NCI-H748 (cell line): ENCODE results near the gene AMBRA1.
"Not testable (repeated sequence)": the region's sequence is repeated elsewhere in the genome, so short reads cannot be mapped to it uniquely, and the experiment has no call there.

ENCODE experiments used
- DNase-seq: peaks from one replicate; lab custom pipeline; 2025; ENCODE audit not compliant: unreplicated experiment; lab: John Stamatoyannopoulos, UW

The AMBRA1 gene

GRCh38 chr11:46615756-46616155 lies 21.9 kb upstream of the AMBRA1 start:
- no peak for DNase-seq

- no peak for DNase-seq
Observed at GRCh38 chr11:46612326-46612725, 18.5 kb upstream of the AMBRA1 start.

- no peak for DNase-seq
Observed at GRCh38 chr11:46611526-46612304, 17.9 kb upstream of the AMBRA1 start.

- no peak for DNase-seq
Observed at GRCh38 chr11:46609386-46609785, 15.6 kb upstream of the AMBRA1 start.

DNA sequence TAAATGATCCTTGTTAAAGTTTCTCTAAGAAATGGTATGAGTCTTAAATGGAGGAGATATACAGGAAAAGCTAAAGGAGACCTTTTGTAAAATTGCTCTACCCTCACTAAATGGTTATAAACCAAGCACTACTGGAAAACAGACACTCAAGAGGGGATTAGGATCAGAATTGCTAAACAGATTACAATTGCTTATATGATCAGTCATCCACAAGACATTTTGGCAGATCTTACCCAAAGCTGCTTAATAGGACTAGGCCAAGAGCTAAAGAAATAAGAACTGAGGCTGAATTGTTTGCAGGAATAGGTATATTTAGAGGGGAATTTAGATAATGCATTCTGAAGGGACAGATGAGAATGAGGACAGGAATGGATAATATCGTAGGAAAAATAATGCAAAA lies 13.7 kb upstream of the AMBRA1 start:
- DNase-seq, result no peak

DNA sequence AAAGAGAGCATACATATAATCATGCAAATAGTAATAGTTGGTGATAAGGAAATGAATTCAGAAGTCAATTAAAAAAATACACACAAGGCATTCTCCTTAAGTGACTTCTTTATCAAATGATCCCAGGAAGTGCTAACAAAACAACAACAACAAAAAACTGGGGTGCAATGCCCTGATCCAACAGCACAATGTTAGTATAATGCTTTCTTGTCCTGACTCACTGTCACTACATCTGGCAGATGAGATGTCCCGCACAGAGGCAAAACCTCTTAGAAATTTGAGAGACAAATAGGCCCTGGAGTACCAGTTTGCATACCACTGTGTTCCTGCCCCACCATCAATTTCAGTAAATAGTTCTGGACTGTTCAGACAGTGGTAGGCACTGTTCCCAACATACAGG lies 11.0 kb upstream of the AMBRA1 start:
- DNase-seq, result no peak

DNA sequence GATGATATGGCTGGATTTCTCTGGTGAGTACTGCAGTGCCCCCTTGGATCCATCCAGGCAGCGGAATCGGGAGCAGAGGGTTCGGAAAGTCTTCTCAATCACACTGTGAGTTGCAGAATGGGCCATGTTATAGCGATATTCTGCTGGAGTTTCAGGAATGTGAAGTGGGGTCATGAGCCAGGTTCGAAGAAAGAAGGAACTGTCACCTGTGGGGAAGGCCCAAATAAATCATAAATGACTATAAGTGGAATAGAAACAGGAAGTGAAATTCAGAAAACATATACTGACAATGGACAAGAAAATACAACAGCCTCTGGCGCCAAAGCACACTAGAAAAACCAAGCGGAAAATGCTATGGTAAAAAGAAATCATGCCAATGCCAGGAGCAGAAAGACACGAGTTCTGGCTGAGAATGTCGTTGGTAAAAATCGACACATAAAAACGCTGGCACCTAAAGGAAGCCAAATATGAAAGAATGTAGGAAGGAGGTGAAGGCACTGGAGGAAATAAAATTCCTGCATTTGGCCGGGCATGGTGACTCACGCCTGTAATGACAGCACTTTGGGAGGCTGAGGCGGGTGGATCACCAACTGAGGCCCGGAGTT lies 10.0 kb upstream of the AMBRA1 start:
- DNase-seq, result no peak

DNA sequence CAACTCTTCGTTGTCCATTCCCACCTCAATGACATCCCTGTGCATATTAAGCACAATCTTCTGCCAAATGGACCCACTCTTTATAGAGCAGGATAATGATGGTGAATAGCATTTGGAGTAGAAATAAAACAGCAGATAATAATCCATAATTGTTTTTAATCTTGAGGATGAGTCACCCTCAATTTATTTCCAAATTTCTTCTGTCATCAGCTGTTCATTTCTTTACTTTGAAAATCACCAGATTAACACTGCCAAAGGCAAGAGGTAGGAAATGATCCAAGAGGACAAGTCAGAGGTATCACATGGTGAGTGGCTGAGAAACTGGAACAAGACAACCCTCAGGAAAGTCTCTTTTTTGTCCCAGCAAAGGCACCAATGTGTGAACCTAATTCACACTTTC lies 7.3 kb upstream of the AMBRA1 start:
- DNase-seq, result no peak

GRCh38 chr11:46600194-46600960 lies 6.6 kb upstream of the AMBRA1 start:
- DNase-seq, result no peak

GRCh38 chr11:46599340-46600193 lies 5.7 kb upstream of the AMBRA1 start:
- DNase-seq, result no peak

DNA sequence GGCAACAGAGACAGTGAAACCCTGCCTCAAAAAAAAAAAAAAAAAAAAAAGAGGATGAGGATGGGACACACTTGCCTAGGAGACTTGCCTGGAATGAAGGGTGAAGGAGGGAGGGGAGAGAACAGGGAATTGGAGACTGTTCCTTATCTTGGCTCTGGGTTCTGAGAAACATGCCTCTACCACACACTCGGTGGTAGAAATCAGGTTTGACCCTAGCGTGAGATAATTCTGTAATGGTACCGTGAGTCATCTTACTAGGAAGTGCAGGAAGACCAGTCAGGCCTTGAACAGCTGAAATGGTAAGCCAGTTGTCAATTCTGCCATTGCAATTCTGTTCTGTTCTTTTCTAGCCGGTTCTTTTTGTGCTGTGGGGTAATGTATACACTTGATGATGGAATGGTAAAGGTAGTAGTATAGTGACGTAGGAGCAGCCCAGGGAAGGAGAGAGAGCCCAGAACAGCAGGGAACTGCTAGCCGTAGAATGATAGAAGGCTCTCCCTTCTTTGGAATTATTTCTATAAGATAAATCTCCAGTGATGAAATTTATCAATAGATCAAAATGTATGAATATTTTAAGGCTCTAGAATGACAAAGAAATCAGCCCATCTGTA lies 3.9 kb upstream of the AMBRA1 start:
- DNase-seq, result no peak

DNA sequence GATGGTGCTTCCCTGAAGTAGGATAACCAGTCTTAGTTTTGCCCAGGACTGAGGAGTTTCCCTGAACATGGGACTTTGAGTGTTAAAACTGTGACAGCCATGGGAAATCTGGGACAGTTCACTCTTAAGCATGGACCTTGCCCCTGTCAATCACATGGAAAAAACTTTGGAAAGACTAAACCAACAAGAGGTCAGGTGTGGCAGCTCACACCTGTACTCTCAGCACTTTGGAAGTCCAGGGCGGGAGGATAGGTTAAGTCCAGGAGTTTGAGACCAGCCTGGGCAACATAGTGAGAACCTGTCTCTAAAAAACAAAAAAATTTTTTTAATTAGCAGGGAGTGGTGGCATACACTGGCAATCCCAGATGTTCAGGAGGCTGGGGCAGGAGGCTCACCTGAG lies 3.3 kb upstream of the AMBRA1 start:
- DNase-seq, result no peak

GRCh38 chr11:46594785-46595184 lies 962 bp upstream of the AMBRA1 start:
- no peak for DNase-seq

- DNase-seq, result no peak
Observed at GRCh38 chr11:46594374-46594700, 514 bp upstream of the AMBRA1 start.

GRCh38 chr11:46590740-46591605 lies 2.9 kb downstream of the AMBRA1 start:
- no peak for DNase-seq

- DNase-seq, result no peak
Observed at GRCh38 chr11:46588915-46589314, 4.9 kb downstream of the AMBRA1 start.

DNA sequence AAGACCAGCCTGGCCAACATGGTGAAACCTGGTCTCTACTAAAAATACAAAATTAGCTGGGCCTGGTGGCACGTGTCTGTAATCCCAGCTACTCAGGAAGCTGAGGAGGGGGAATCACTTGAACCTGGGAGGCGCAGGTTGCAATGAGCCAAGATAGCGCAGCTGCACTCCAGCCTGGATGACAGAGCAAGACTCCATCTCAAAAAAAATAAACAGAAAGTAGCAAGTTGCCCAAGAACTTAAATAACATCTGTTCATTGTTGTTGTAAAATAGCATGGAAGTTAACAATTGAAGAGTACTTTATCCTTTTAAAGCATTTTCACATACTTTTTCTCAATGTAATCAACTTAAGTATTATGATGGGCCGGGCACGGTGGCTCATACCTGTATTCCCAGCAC lies 5.7 kb downstream of the AMBRA1 start:
- DNase-seq, result no peak

- not testable (repeated sequence) for DNase-seq
Observed at GRCh38 chr11:46583513-46583912, 10.3 kb downstream of the AMBRA1 start.

DNA sequence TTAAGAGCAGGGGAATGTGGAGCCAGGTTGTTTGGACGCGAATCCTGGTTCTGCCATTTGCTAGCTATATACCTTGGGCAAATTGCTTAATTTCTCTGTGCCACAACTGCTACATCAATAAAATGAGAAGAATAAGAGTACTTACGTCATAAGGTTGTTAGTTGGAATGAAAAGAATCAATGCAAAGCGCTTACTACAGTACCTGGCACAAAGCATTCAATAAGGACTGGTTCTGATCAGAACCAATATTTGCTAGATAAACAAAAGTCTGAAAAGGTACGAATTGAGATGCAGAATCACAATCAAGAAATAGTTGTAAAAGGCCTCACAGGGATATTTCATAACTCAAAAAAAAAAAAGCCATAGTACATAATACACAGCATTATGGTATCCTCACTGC lies 11.2 kb downstream of the AMBRA1 start:
- DNase-seq, result no peak

DNA sequence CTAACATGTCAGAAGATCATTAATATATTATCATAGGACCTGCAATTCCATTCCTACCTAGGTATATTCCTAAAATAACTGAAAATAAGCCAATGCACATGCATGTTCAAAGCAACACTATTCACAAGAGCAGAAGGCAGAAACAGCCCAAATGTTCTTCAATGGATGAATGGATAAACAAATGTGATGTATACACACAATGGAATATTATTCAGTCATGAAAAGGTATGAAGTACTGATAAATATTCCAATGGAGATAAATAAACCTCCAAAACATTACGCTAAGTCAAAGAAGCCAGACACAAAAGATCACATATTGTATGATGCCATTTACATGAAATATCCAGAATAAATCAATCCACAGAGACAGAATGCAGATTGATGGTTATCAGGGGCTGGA lies 16.8 kb downstream of the AMBRA1 start:
- no peak for DNase-seq
